Lower leg skin (tissue), 3 donors: Measurements from ENCODE around the gene STOML1.
"Not testable (repeated sequence)": the region's sequence is repeated elsewhere in the genome, so short reads cannot be mapped to it uniquely, and the experiment has no call there.

Experiments
- POLR2A ChIP-seq, 2 donors: fragments of 450-650 bp; IDR thresholded peaks; one replicate each; pipeline ENCODE4 v1.6.1; 2016 to 2017; ENCODE audit warnings: antibody characterized with exemption in 2 of 2, mild to moderate bottlenecking in 1 of 2, moderate library complexity in 1 of 2
- TF ChIP-seq, protein P1 (sequence below), 3 donors: fragments of 450-650 bp; IDR thresholded peaks; one replicate each; pipeline ENCODE4 v1.5.1; 2016; ENCODE audit warnings: antibody characterized with exemption in 3 of 3, mild to moderate bottlenecking in 3 of 3, moderate library complexity in 2 of 3

DNA sequence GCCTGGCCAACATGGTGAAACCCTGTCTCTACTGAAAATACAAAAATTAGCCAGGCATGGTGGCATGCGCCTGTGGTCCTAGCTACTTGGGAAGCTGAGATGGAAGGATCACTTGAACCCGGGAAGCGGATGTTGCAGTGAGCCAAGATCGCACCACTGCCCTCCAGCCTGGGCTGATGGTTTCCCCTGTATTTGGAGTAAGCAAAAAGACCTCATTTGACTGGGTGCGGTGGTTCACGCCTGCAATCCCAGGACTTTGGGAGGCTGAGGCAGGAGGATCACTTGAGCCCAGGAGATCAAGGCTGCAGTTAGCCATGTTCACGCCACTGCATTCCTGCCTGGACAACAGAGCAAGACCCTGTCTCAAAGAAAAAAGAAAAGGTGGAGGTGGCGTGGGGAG, 53.6 kb downstream of the STOML1 start:
- TF ChIP-seq, protein P1, sequence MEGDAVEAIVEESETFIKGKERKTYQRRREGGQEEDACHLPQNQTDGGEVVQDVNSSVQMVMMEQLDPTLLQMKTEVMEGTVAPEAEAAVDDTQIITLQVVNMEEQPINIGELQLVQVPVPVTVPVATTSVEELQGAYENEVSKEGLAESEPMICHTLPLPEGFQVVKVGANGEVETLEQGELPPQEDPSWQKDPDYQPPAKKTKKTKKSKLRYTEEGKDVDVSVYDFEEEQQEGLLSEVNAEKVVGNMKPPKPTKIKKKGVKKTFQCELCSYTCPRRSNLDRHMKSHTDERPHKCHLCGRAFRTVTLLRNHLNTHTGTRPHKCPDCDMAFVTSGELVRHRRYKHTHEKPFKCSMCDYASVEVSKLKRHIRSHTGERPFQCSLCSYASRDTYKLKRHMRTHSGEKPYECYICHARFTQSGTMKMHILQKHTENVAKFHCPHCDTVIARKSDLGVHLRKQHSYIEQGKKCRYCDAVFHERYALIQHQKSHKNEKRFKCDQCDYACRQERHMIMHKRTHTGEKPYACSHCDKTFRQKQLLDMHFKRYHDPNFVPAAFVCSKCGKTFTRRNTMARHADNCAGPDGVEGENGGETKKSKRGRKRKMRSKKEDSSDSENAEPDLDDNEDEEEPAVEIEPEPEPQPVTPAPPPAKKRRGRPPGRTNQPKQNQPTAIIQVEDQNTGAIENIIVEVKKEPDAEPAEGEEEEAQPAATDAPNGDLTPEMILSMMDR (IDR thresholded peaks at IDR 0.05), result not testable (repeated sequence)
- not testable (repeated sequence) for TF ChIP-seq POLR2A (IDR thresholded peaks at IDR 0.05)
